T-cell (primary cell): ENCODE measurements around the gene TUBG2. TPM values are rescaled to one million over a fixed set of nuclear protein-coding genes. Genes with fewer than 3 reads are reported as not detected.

Experiments
- ATAC-seq, 4 experiments: fragments of 200-7000 bp in 3 of 4; fragments of 150-1000 bp in 1 of 4; cut with Tn5 transposase; replicated peaks in 1 of 4; 1 replicate in 3 of 4; 2 replicates in 1 of 4; pipeline ENCODE4 v1.10.0; 2021; ENCODE audit warnings: moderate library complexity in 3 of 4, mild to moderate bottlenecking in 2 of 4, moderate number of reproducible peaks in 1 of 4
- CTCF ChIA-PET, 2 donors: fragments of 300-600 bp; sonication (Branson Sonifier 250); formaldehyde crosslinking; loops; one replicate each; lab custom pipeline; 2022; ENCODE audit warnings: antibody characterized with exemption in 2 of 2; lab: Charles Lee
- POLR2A ChIA-PET, 2 donors: fragments of 300-600 bp; sonication (Branson Sonifier 250); formaldehyde crosslinking; loops; one replicate each; lab custom pipeline; 2022; ENCODE audit warnings: antibody characterized with exemption in 2 of 2; lab: Charles Lee
- DNase-seq, 35 experiments: peaks; one replicate each; pipeline versions ENCODE4 v3.0.0 to v3.0.0-alpha.2; 2013 to 2023
- H3K27ac ChIP-seq: one replicate; pipeline ENCODE4 v1.5.1; 2013; ENCODE audit warnings: low read length
- H3K27me3 ChIP-seq, 2 experiments: replicated peaks in 1 of 2; 1 replicate in 1 of 2; 2 replicates in 1 of 2; pipeline versions ENCODE4 v1.6.1 to v1.7.0; 2013; ENCODE audit warnings: low read length in 1 of 2, mixed read lengths in 1 of 2; ENCODE audit not compliant: control insufficient read depth in 2 of 2, insufficient read depth in 2 of 2; ENCODE audit errors: extremely low read depth in 1 of 2
- H3K36me3 ChIP-seq, 2 donors: 1 replicate in 1 of 2; 2 replicates in 1 of 2; pipeline versions ENCODE4 v1.6.1 to v1.7.0; 2013; ENCODE audit warnings: low read length in 1 of 2; ENCODE audit not compliant: control insufficient read depth in 2 of 2, insufficient read depth in 1 of 2; ENCODE audit errors: extremely low read depth in 1 of 2
- H3K4me1 ChIP-seq, 2 experiments: 1 replicate in 1 of 2; 2 replicates in 1 of 2; pipeline versions ENCODE4 v1.6.1 to v1.7.0; 2013; ENCODE audit warnings: low read length in 2 of 2, mixed read lengths in 1 of 2; ENCODE audit not compliant: insufficient read depth in 2 of 2, control insufficient read depth in 1 of 2; ENCODE audit errors: extremely low read depth in 1 of 2
- H3K4me3 ChIP-seq, 2 donors: 1 replicate in 1 of 2; 2 replicates in 1 of 2; pipeline versions ENCODE4 v1.5.1 to v1.7.0; 2013; ENCODE audit warnings: mild to moderate bottlenecking in 2 of 2, low read length in 1 of 2, moderate library complexity in 1 of 2; ENCODE audit not compliant: control insufficient read depth in 1 of 2; ENCODE audit errors: extremely low read depth in 1 of 2
- H3K9me3 ChIP-seq: 2 replicates; pipeline ENCODE4 v1.7.0; 2013
- H3K27ac Mint-ChIP-seq, 2 donors: one replicate each; pipeline ENCODE4 v1.8.0; 2020 to 2021; ENCODE audit warnings: mild to moderate bottlenecking in 2 of 2, mixed read lengths in 2 of 2
- H3K27me3 Mint-ChIP-seq, 2 donors: one replicate each; pipeline ENCODE4 v1.8.0; 2021 to 2022; ENCODE audit warnings: mixed read lengths in 2 of 2
- H3K36me3 Mint-ChIP-seq: one replicate; pipeline ENCODE4 v1.8.0; 2021; ENCODE audit warnings: mixed read lengths
- H3K4me1 Mint-ChIP-seq, 3 donors: one replicate each; pipeline ENCODE4 v1.8.0; 2020 to 2022; ENCODE audit warnings: mixed read lengths in 3 of 3, mild to moderate bottlenecking in 1 of 3
- H3K4me3 Mint-ChIP-seq, 3 donors: one replicate each; pipeline ENCODE4 v1.8.0; 2020 to 2022; ENCODE audit warnings: mild to moderate bottlenecking in 3 of 3, mixed read lengths in 3 of 3, moderate library complexity in 3 of 3
- H3K9me3 Mint-ChIP-seq, 3 donors: one replicate each; pipeline ENCODE4 v1.8.0; 2020 to 2022; ENCODE audit warnings: mixed read lengths in 3 of 3
- whole genome bisulfite sequencing: methylation state at CpG from one replicate; pipeline ENCODE4 v1.1.5; 2013; ENCODE audit warnings: missing lambda C conversion rate; ENCODE audit not compliant: insufficient coverage; 5-methylcytosine and 5-hydroxymethylcytosine counted together
- total RNA-seq, 35 experiments: library from RNA in 6 of 35; stranded (reverse) in 6 of 35; fragments of 120-200 nt in 1 of 35; gene quantifications; one replicate each; pipeline versions ENCODE4 v1.2.1 to v1.2.4 and lab custom pipeline; 2013 to 2026

TUBG2 gene
- total RNA-seq, 5 donors from 2014 or later (not counting 1 experiment from before 2014, with no cell fraction given): 13.7 to 22.3 (median 20.5) TPM

DNA sequence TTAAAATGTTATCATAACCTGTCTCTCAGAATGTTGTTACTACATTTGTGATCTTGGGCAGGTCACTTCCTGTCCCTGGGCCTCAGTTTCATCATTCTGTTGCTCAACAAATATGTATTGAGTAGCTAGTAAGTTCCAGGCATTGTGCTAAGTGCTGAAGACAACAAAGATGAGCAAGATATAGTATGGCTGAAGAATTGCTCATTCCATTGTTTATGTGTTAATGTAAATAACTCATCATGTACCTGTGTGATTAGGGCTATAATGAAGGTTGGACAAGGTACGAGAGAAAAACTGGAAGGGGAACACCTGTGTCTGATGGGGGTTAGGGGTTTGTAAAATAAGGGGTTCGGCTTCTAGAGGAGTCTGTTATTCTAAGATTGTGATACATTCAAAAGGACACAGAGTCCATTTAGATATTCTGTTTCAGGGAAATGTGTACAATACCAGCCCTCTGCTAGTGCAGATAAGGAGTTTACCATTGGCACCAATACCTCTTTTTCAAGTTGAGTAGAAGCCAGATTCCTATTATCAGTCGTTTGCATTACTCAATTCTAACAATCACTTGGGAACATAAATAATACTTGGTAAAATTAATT lies 29.6 kb upstream of the TUBG2 start:
- no peaks in the 10 kb centered on the region for H3K4me1 ChIP-seq
- Mint-ChIP-seq H3K27me3 (peaks cover 0 to 3% of the 10 kb centered on the region in 2 donors), H3K4me3 (no peak overlapping the region), H3K36me3 (no peaks in the 10 kb centered on the region), H3K4me1 (no peaks in the 10 kb centered on the region), H3K9me3 (no peaks in the 10 kb centered on the region), H3K27ac (no peak overlapping the region)
- H3K36me3 ChIP-seq: no peaks in the 10 kb centered on the region
- H3K4me3 ChIP-seq: no peak overlapping the region
- no peak for DNase-seq
- no peak for ATAC-seq
- CTCF ChIA-PET: no interaction called here
- no CpG with 5 or more reads among the region's 3 CpGs for WGBS
- POLR2A ChIA-PET: interaction anchor here in 1 of 2 donors (0.6 kb wide), 1 partner anchor 32 kb away, joined by 3 read pairs; no protein-coding TSS in a partner anchor
- no peak overlapping the region for H3K27ac ChIP-seq
- no peaks in the 10 kb centered on the region for H3K27me3 ChIP-seq
- H3K9me3 ChIP-seq: no peaks in the 10 kb centered on the region

DNA sequence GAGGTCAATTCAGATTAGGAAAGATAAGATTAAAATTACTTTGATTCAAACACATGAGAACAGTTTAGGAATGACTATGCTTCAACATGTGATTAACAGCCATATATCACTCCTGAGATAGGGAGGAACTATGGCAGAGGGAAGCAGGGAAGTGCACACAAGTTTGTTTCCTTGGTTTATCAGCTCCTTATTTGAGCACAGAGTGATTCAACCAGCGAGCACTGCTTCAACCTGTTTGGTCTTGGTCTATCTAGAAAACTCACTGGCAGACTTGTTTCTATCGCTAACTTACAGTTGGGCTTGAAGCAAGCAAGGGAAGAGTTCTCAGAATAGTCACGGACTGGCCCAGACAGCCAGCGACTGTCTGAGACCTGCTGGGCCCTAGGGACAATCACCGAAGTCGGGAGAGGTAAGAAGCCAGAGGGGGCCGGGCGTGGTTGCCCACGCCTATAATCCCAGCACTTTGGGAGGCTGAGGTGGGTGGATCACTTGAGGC lies 26.1 kb upstream of the TUBG2 start:
- CTCF ChIA-PET: interaction anchor here (0.6 to 0.7 kb wide), 2 partner anchors 1908 to 2000 kb away, joined by 3 to 8 read pairs; no protein-coding TSS in a partner anchor
- ATAC-seq (no peak), DNase-seq (no peak)
- no peak overlapping the region for H3K4me3 ChIP-seq
- Mint-ChIP-seq H3K9me3 (no peaks in the 10 kb centered on the region), H3K4me1 (no peaks in the 10 kb centered on the region), H3K27me3 (no peaks in the 10 kb centered on the region), H3K27ac (no peak overlapping the region), H3K4me3 (no peak overlapping the region), H3K36me3 (no peaks in the 10 kb centered on the region)
- H3K9me3 ChIP-seq: no peaks in the 10 kb centered on the region
- 97% methylated on average over 8 of the region's 9 CpGs for WGBS
- POLR2A ChIA-PET: no interaction called here
- H3K36me3 ChIP-seq: no peaks in the 10 kb centered on the region
- no peaks in the 10 kb centered on the region for H3K27me3 ChIP-seq
- no peak overlapping the region for H3K27ac ChIP-seq
- H3K4me1 ChIP-seq: no peaks in the 10 kb centered on the region

DNA sequence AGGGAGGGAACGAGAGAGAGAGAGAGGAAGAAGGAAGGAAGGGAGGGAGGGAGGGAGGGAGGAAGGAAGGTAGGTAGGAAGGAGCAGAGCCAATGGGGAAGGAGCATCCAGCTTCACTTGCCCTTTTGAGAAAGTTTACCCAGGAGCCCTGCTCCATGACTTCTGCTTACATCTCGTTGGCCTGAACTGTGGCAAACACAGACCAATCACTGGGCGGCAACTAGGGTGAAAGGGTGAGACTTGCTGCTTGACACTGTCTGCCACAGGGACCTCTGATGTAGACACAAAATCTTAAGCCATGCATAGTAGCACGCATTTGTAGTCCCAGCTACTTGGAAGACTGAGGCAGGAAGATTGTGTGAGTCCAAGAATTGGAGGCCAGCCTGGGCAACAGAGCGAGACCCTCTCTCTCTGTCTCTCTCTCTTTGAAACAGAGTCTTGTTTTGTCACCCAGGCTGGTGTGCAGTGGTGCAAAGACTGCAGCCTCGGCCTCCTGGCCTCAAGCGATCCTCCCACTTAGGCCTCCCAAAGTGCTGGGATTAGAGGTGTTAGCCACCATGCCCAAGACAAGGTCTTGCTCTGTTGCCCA lies 19.5 kb upstream of the TUBG2 start:
- H3K27ac Mint-ChIP-seq: no peak overlapping the region
- ChIA-PET CTCF (no interaction called here), POLR2A (interaction anchor here in 1 of 2 donors (0.6 kb wide), 1 partner anchor 112 kb away, joined by 4 read pairs; no protein-coding TSS in a partner anchor)
- no peaks in the 10 kb centered on the region for H3K36me3 Mint-ChIP-seq
- DNase-seq (no peak), ATAC-seq (no peak)
- 79% methylated on average over 4 of the region's 7 CpGs for WGBS
- H3K9me3 ChIP-seq: no peaks in the 10 kb centered on the region
- peaks cover 3 to 12% of the 10 kb centered on the region in 2 donors for H3K27me3 Mint-ChIP-seq
- peaks cover 0 to 8% of the 10 kb centered on the region in 2 experiments for H3K27me3 ChIP-seq
- H3K9me3 Mint-ChIP-seq: no peaks in the 10 kb centered on the region
- H3K4me3 ChIP-seq: no peak overlapping the region
- no peaks in the 10 kb centered on the region for H3K4me1 ChIP-seq
- no peaks in the 10 kb centered on the region for H3K4me1 Mint-ChIP-seq
- no peak overlapping the region for H3K4me3 Mint-ChIP-seq
- H3K36me3 ChIP-seq: no peaks in the 10 kb centered on the region
- H3K27ac ChIP-seq: no peak overlapping the region

DNA sequence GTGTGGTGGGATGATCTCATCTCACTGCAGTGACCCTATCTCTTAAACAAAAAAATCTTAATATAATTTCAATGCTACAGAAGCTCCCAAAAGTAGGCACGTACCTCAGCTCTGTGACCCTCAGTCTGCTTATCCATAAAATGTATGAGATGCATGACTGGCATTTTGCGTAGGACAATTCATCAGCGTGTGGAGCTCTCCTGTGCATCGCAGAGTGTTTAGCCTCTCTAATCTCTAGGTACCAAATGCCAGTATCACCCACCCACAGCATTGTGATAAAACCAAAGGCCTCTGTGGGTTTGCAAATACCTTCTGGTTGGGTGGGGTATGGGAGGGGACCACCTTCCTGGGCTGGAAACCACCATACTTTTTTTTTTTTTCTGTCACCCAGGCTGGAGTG lies 19.0 kb upstream of the TUBG2 start:
- CTCF ChIA-PET: no interaction called here
- Mint-ChIP-seq H3K27me3 (peaks cover 3 to 12% of the 10 kb centered on the region in 2 donors), H3K9me3 (no peaks in the 10 kb centered on the region), H3K4me3 (no peak overlapping the region), H3K36me3 (no peaks in the 10 kb centered on the region), H3K4me1 (no peaks in the 10 kb centered on the region), H3K27ac (no peak overlapping the region)
- H3K4me1 ChIP-seq: no peaks in the 10 kb centered on the region
- no peaks in the 10 kb centered on the region for H3K36me3 ChIP-seq
- H3K4me3 ChIP-seq: no peak overlapping the region
- no peak overlapping the region for H3K27ac ChIP-seq
- H3K9me3 ChIP-seq: no peaks in the 10 kb centered on the region
- ATAC-seq: no peak
- peaks cover 0 to 8% of the 10 kb centered on the region in 2 experiments for H3K27me3 ChIP-seq
- no CpG with 5 or more reads among the region's 4 CpGs for WGBS
- no peak for DNase-seq
- POLR2A ChIA-PET: interaction anchor here in 1 of 2 donors (0.6 kb wide), 1 partner anchor 112 kb away, joined by 4 read pairs; no protein-coding TSS in a partner anchor

GRCh38 chr17:42642336-42642735 lies 16.7 kb upstream of the TUBG2 start:
- Mint-ChIP-seq H3K36me3 (no peaks in the 10 kb centered on the region), H3K4me1 (no peaks in the 10 kb centered on the region), H3K4me3 (no peak overlapping the region), H3K9me3 (no peaks in the 10 kb centered on the region), H3K27me3 (peaks cover 3 to 15% of the 10 kb centered on the region in 2 donors), H3K27ac (no peak overlapping the region)
- DNase-seq: no peak
- Histone ChIP-seq H3K36me3 (no peaks in the 10 kb centered on the region), H3K4me1 (no peaks in the 10 kb centered on the region), H3K27ac (no peak overlapping the region), H3K9me3 (no peaks in the 10 kb centered on the region), H3K27me3 (peaks cover 0 to 8% of the 10 kb centered on the region in 2 experiments), H3K4me3 (no peak overlapping the region)
- ATAC-seq: no peak
- ChIA-PET CTCF (no interaction called here), POLR2A (no interaction called here)
- 75% methylated on average over 1 of the region's 2 CpGs for WGBS

DNA sequence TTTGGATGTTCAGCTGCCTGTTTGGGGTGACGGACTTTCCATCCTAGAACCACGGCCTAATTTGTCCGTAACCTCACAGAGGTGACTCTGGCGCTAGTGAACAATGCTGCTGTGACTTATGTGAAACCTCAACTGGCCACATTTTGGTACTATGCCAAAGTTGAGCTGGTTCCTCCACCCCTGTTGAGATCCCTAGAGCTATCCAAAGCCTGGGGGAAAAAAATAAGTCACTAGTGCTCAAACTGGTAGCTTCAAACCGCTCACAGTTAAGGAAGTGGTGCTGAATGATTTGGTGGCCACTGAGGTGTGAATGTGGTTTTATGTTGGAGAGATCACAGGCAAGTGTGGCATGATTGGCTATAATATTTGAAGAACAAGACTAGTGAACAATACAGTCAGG lies 11.3 kb upstream of the TUBG2 start:
- Histone ChIP-seq H3K9me3 (no peaks in the 10 kb centered on the region), H3K27ac (no peak overlapping the region), H3K27me3 (peaks cover 2 to 5% of the 10 kb centered on the region in 2 experiments), H3K36me3 (no peaks in the 10 kb centered on the region), H3K4me3 (no peak overlapping the region), H3K4me1 (no peaks in the 10 kb centered on the region)
- ChIA-PET CTCF (interaction anchor here in 1 of 2 donors (0.7 kb wide), 1 partner anchor 32 kb away, joined by 3 read pairs; no protein-coding TSS in a partner anchor), POLR2A (interaction anchor here in 1 of 2 donors (0.6 kb wide), 1 partner anchor 19 kb away, joined by 3 read pairs; no protein-coding TSS in a partner anchor)
- H3K36me3 Mint-ChIP-seq: no peaks in the 10 kb centered on the region
- no peak overlapping the region for H3K27ac Mint-ChIP-seq
- WGBS: 71% methylated on average over 5 of the region's 5 CpGs
- no peaks in the 10 kb centered on the region for H3K4me1 Mint-ChIP-seq
- no peaks in the 10 kb centered on the region for H3K9me3 Mint-ChIP-seq
- no peak for DNase-seq
- no peak overlapping the region for H3K4me3 Mint-ChIP-seq
- no peak for ATAC-seq
- peaks cover 6 to 11% of the 10 kb centered on the region in 2 donors for H3K27me3 Mint-ChIP-seq
